HEK293 (cell line): ENCODE data around the gene WASL.

ENCODE experiments used
- GFI1B ChIP-seq: fragments of 450-650 bp; formaldehyde crosslinking; IDR thresholded peaks from 2 replicates; pipeline ENCODE4 v1.5.1; 2016; ENCODE audit warnings: missing biosample characterization, missing genetic modification characterization
- KLF1 ChIP-seq: fragments of 450-650 bp; formaldehyde crosslinking; IDR thresholded peaks from 2 replicates; pipeline ENCODE4 v1.5.1; 2016; ENCODE audit warnings: missing biosample characterization, missing genetic modification characterization
- KLF10 ChIP-seq: fragments of 450-650 bp; IDR thresholded peaks from 2 replicates; pipeline ENCODE4 v1.5.1; 2018; ENCODE audit warnings: missing biosample characterization, mild to moderate bottlenecking, missing genetic modification characterization
- OVOL3 ChIP-seq: fragments of 450-650 bp; formaldehyde crosslinking; IDR thresholded peaks from 2 replicates; pipeline ENCODE4 v1.5.1; 2016; ENCODE audit warnings: missing biosample characterization, missing genetic modification characterization
- SCRT1 ChIP-seq: fragments of 450-650 bp; formaldehyde crosslinking; IDR thresholded peaks from 2 replicates; pipeline ENCODE4 v1.5.1; 2016; ENCODE audit warnings: missing biosample characterization, missing genetic modification characterization, borderline replicate concordance
- TCF7L2 ChIP-seq: IDR thresholded peaks from 2 replicates; pipeline ENCODE4 v1.6.1; 2011; ENCODE audit warnings: low read depth, mild to moderate bottlenecking, inconsistent platforms, low read length, moderate library complexity, borderline replicate concordance
- ZBTB17 ChIP-seq: fragments of 450-650 bp; formaldehyde crosslinking; IDR thresholded peaks from 2 replicates; pipeline ENCODE4 v1.5.1; 2016; ENCODE audit warnings: missing biosample characterization, missing genetic modification characterization
- ZFP69B ChIP-seq: fragments of 450-650 bp; formaldehyde crosslinking; IDR thresholded peaks from 2 replicates; pipeline ENCODE4 v1.5.1; 2016; ENCODE audit warnings: missing biosample characterization, missing genetic modification characterization
- ZNF112 ChIP-seq: fragments of 450-650 bp; formaldehyde crosslinking; IDR thresholded peaks from 2 replicates; pipeline ENCODE4 v1.5.0; 2017; ENCODE audit warnings: missing biosample characterization, missing genetic modification characterization
- ZNF157 ChIP-seq: fragments of 450-650 bp; formaldehyde crosslinking; IDR thresholded peaks from 2 replicates; pipeline ENCODE4 v1.5.1; 2016; ENCODE audit warnings: missing biosample characterization, missing genetic modification characterization
- ZNF16 ChIP-seq: fragments of 450-650 bp; formaldehyde crosslinking; IDR thresholded peaks from 2 replicates; pipeline ENCODE4 v1.5.1; 2016; ENCODE audit warnings: low read depth, missing biosample characterization, missing genetic modification characterization
- ZNF221 ChIP-seq: fragments of 450-650 bp; formaldehyde crosslinking; IDR thresholded peaks from 2 replicates; pipeline ENCODE4 v1.5.1; 2017; ENCODE audit warnings: missing biosample characterization, missing genetic modification characterization, borderline replicate concordance
- ZNF248 ChIP-seq: fragments of 450-650 bp; formaldehyde crosslinking; IDR thresholded peaks from 2 replicates; pipeline ENCODE4 v1.5.1; 2017; ENCODE audit warnings: missing biosample characterization, missing genetic modification characterization
- ZNF350 ChIP-seq: fragments of 450-650 bp; formaldehyde crosslinking; IDR thresholded peaks from 2 replicates; pipeline ENCODE4 v1.5.0; 2017; ENCODE audit warnings: missing biosample characterization, mild to moderate bottlenecking, missing genetic modification characterization
- ZNF354C ChIP-seq: fragments of 450-650 bp; formaldehyde crosslinking; IDR thresholded peaks from 2 replicates; pipeline ENCODE4 v1.5.1; 2016; ENCODE audit warnings: missing biosample characterization, missing genetic modification characterization, low read depth, borderline replicate concordance
- ZNF544 ChIP-seq: fragments of 450-650 bp; formaldehyde crosslinking; IDR thresholded peaks from 2 replicates; pipeline ENCODE4 v1.5.0; 2017; ENCODE audit warnings: missing biosample characterization, missing genetic modification characterization
- ZNF600 ChIP-seq: fragments of 450-650 bp; formaldehyde crosslinking; IDR thresholded peaks from 2 replicates; pipeline ENCODE4 v1.5.1; 2016; ENCODE audit warnings: missing biosample characterization, missing genetic modification characterization
- ZNF629 ChIP-seq: fragments of 450-650 bp; formaldehyde crosslinking; IDR thresholded peaks from 2 replicates; pipeline ENCODE4 v1.5.1; 2017; ENCODE audit warnings: missing biosample characterization, missing genetic modification characterization
- ZNF658 ChIP-seq: fragments of 450-650 bp; formaldehyde crosslinking; IDR thresholded peaks from 2 replicates; pipeline ENCODE4; 2016; ENCODE audit warnings: missing biosample characterization, missing genetic modification characterization
- ZNF660 ChIP-seq: fragments of 450-650 bp; IDR thresholded peaks from 2 replicates; pipeline ENCODE4 v1.5.1; 2018; ENCODE audit warnings: missing biosample characterization, mild to moderate bottlenecking, missing genetic modification characterization
- ZNF776 ChIP-seq: fragments of 450-650 bp; formaldehyde crosslinking; IDR thresholded peaks from 2 replicates; pipeline ENCODE4 v1.5.0; 2017; ENCODE audit warnings: missing biosample characterization, missing genetic modification characterization, borderline replicate concordance
- ZNF785 ChIP-seq: fragments of 450-650 bp; formaldehyde crosslinking; IDR thresholded peaks from 2 replicates; pipeline ENCODE4 v1.5.1; 2016; ENCODE audit warnings: missing biosample characterization, missing genetic modification characterization
- ZNF837 ChIP-seq: fragments of 450-650 bp; formaldehyde crosslinking; IDR thresholded peaks from 2 replicates; pipeline ENCODE4 v1.5.1; 2016; ENCODE audit warnings: missing biosample characterization, missing genetic modification characterization
- TF ChIP-seq, protein P1 (sequence below): fragments of 450-650 bp; formaldehyde crosslinking; IDR thresholded peaks from 2 replicates; pipeline ENCODE4 v1.5.1; 2016; ENCODE audit warnings: missing biosample characterization, missing genetic modification characterization, borderline replicate concordance
- TF ChIP-seq, protein P2 (sequence below): fragments of 450-650 bp; formaldehyde crosslinking; IDR thresholded peaks from 2 replicates; pipeline ENCODE4 v1.5.1; 2016; ENCODE audit warnings: missing biosample characterization, missing genetic modification characterization
- TF ChIP-seq, protein P3 (sequence below): fragments of 450-650 bp; formaldehyde crosslinking; optimal IDR thresholded peaks from 2 replicates; pipeline ENCODE3; 2016; ENCODE audit warnings: missing biosample characterization, mild to moderate bottlenecking, missing genetic modification characterization
- TF ChIP-seq, protein P4 (sequence below): fragments of 450-650 bp; formaldehyde crosslinking; IDR thresholded peaks from 2 replicates; pipeline ENCODE4 v1.5.1; 2016; ENCODE audit warnings: missing biosample characterization, missing genetic modification characterization
- TF ChIP-seq, protein P5 (sequence below): fragments of 450-650 bp; formaldehyde crosslinking; IDR thresholded peaks from 2 replicates; pipeline ENCODE4 v1.5.1; 2017; ENCODE audit warnings: missing biosample characterization, missing genetic modification characterization
- TF ChIP-seq, protein P6 (sequence below): fragments of 450-650 bp; formaldehyde crosslinking; IDR thresholded peaks from 2 replicates; pipeline ENCODE4 v1.5.1; 2017; ENCODE audit warnings: missing biosample characterization, missing genetic modification characterization

The WASL gene

DNA sequence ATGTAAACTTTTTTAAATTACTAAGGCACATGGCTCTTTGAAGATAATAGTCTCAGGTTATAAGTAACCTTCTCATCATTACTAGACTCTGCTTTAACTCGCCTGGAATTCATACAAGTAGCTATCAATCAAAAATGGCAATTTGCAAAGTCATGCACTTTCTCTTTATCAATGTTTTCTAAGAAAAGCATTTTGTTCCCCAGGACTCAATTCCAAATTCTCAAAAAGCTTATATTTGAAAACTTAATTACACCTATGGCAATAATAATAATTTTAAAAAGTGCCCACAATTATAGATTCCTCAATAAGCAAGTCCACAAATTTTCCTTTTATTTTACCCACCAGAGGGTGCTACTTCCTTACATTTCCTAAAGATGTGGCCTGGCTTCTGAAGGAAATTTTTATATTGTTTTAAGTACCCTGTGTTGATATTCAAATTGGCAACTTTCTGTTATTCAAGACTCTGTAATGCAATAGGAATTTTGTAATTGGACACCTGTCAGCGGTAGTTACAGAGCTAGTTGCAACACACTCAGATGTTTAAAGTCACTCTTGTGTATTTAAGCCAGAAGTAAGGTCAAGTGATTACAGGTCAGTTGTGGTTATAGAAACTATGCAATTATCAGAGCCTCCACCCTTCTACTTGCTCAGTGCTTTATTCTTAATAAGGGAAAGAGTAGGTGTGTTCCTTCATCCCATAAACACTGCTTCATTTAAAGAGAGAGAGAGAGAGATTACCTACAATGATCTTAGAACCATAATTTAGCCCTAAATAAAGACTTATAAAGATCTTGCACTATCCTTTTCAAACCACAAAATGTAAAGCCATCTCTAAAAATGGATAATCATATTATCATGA is 49.1 kb upstream of the WASL start (continued):
- TF ChIP-seq ZFP69B (tag by site-specific recombination) (0 out of 2 replicates have a peak, but pooled peaks have one; percentile 31), KLF1 (tag by site-specific recombination) (peak; percentile 86), ZNF785 (tag by site-specific recombination) (no peak), KLF10 (tag by site-specific recombination) (peak; percentile 95), GFI1B (no peak), ZNF354C (tag by site-specific recombination) (no peak), ZNF16 (tag by site-specific recombination) (no peak), ZNF629 (tag by site-specific recombination) (peak; percentile 75), ZBTB17 (tag by site-specific recombination) (peak; percentile 55; the same call in 1 of the 2 replicates), ZNF660 (tag by site-specific recombination) (peak; percentile 78), ZNF248 (tag by site-specific recombination) (no peak), ZNF157 (tag by site-specific recombination) (no peak), ZNF600 (no peak), TCF7L2 (peak; percentile 74), ZNF544 (tag by site-specific recombination) (no peak), ZNF350 (tag by site-specific recombination) (no peak), ZNF837 (tag by site-specific recombination) (no peak), SCRT1 (peak; percentile 51), OVOL3 (tag by site-specific recombination) (no peak), ZNF658 (no peak), ZNF776 (tag by site-specific recombination) (no peak), ZNF112 (tag by site-specific recombination) (no peak), ZNF221 (tag by site-specific recombination) (no peak)
- TF ChIP-seq, protein P1, sequence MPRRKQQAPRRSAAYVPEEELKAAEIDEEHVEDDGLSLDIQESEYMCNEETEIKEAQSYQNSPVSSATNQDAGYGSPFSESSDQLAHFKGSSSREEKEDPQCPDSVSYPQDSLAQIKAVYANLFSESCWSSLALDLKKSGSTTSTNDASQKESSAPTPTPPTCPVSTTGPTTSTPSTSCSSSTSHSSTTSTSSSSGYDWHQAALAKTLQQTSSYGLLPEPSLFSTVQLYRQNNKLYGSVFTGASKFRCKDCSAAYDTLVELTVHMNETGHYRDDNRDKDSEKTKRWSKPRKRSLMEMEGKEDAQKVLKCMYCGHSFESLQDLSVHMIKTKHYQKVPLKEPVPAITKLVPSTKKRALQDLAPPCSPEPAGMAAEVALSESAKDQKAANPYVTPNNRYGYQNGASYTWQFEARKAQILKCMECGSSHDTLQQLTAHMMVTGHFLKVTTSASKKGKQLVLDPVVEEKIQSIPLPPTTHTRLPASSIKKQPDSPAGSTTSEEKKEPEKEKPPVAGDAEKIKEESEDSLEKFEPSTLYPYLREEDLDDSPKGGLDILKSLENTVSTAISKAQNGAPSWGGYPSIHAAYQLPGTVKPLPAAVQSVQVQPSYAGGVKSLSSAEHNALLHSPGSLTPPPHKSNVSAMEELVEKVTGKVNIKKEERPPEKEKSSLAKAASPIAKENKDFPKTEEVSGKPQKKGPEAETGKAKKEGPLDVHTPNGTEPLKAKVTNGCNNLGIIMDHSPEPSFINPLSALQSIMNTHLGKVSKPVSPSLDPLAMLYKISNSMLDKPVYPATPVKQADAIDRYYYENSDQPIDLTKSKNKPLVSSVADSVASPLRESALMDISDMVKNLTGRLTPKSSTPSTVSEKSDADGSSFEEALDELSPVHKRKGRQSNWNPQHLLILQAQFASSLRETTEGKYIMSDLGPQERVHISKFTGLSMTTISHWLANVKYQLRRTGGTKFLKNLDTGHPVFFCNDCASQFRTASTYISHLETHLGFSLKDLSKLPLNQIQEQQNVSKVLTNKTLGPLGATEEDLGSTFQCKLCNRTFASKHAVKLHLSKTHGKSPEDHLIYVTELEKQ (tag by site-specific recombination), result peak; percentile 74; the same call in 1 of the 2 replicates
- TF ChIP-seq, protein P2, sequence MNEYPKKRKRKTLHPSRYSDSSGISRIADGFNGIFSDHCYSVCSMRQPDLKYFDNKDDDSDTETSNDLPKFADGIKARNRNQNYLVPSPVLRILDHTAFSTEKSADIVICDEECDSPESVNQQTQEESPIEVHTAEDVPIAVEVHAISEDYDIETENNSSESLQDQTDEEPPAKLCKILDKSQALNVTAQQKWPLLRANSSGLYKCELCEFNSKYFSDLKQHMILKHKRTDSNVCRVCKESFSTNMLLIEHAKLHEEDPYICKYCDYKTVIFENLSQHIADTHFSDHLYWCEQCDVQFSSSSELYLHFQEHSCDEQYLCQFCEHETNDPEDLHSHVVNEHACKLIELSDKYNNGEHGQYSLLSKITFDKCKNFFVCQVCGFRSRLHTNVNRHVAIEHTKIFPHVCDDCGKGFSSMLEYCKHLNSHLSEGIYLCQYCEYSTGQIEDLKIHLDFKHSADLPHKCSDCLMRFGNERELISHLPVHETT, result peak; percentile 60; the same call in 1 of the 2 replicates
- TF ChIP-seq, protein P3, sequence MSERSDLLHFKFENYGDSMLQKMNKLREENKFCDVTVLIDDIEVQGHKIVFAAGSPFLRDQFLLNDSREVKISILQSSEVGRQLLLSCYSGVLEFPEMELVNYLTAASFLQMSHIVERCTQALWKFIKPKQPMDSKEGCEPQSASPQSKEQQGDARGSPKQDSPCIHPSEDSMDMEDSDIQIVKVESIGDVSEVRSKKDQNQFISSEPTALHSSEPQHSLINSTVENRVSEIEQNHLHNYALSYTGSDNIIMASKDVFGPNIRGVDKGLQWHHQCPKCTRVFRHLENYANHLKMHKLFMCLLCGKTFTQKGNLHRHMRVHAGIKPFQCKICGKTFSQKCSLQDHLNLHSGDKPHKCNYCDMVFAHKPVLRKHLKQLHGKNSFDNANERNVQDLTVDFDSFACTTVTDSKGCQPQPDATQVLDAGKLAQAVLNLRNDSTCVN (tag by site-specific recombination), result no peak
- TF ChIP-seq, protein P4, sequence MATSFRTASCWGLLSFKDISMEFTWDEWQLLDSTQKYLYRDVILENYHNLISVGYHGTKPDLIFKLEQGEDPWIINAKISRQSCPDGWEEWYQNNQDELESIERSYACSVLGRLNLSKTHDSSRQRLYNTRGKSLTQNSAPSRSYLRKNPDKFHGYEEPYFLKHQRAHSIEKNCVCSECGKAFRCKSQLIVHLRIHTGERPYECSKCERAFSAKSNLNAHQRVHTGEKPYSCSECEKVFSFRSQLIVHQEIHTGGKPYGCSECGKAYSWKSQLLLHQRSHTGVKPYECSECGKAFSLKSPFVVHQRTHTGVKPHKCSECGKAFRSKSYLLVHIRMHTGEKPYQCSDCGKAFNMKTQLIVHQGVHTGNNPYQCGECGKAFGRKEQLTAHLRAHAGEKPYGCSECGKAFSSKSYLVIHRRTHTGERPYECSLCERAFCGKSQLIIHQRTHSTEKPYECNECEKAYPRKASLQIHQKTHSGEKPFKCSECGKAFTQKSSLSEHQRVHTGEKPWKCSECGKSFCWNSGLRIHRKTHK (tag by site-specific recombination), result no peak
- TF ChIP-seq, protein P5, sequence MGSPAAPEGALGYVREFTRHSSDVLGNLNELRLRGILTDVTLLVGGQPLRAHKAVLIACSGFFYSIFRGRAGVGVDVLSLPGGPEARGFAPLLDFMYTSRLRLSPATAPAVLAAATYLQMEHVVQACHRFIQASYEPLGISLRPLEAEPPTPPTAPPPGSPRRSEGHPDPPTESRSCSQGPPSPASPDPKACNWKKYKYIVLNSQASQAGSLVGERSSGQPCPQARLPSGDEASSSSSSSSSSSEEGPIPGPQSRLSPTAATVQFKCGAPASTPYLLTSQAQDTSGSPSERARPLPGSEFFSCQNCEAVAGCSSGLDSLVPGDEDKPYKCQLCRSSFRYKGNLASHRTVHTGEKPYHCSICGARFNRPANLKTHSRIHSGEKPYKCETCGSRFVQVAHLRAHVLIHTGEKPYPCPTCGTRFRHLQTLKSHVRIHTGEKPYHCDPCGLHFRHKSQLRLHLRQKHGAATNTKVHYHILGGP (tag by site-specific recombination), result peak; percentile 8; the same call in 1 of the 2 replicates
- TF ChIP-seq, protein P6, sequence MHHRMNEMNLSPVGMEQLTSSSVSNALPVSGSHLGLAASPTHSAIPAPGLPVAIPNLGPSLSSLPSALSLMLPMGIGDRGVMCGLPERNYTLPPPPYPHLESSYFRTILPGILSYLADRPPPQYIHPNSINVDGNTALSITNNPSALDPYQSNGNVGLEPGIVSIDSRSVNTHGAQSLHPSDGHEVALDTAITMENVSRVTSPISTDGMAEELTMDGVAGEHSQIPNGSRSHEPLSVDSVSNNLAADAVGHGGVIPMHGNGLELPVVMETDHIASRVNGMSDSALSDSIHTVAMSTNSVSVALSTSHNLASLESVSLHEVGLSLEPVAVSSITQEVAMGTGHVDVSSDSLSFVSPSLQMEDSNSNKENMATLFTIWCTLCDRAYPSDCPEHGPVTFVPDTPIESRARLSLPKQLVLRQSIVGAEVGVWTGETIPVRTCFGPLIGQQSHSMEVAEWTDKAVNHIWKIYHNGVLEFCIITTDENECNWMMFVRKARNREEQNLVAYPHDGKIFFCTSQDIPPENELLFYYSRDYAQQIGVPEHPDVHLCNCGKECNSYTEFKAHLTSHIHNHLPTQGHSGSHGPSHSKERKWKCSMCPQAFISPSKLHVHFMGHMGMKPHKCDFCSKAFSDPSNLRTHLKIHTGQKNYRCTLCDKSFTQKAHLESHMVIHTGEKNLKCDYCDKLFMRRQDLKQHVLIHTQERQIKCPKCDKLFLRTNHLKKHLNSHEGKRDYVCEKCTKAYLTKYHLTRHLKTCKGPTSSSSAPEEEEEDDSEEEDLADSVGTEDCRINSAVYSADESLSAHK (tag by site-specific recombination), result peak; percentile 77
